ENCODE data around the gene KCTD13.

DNA sequence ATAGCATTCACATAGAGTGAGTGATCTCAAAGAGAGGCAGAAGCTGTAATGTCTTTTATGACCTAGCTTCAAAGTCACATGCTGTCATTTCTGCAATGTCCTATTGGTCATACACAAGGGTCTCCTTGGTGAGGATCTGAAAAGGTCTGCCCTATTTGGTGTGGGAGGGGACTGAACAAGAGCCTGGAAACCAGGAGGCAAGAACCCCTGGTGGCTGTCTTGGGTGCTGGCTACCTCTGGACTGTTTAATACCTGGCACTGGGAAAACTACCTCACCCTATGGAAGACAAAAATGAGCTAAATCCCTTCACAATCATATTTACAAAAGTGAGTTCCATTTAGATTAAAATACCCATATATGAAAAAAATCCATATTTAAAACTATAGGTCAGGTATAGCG is 9.0 kb downstream of the KCTD13 start:
- TF ChIP-seq EZH2 (optimal IDR thresholded peaks at IDR 0.05; ENCODE audit: low read depth, low read length): no peak
- TF ChIP-seq, protein P1, sequence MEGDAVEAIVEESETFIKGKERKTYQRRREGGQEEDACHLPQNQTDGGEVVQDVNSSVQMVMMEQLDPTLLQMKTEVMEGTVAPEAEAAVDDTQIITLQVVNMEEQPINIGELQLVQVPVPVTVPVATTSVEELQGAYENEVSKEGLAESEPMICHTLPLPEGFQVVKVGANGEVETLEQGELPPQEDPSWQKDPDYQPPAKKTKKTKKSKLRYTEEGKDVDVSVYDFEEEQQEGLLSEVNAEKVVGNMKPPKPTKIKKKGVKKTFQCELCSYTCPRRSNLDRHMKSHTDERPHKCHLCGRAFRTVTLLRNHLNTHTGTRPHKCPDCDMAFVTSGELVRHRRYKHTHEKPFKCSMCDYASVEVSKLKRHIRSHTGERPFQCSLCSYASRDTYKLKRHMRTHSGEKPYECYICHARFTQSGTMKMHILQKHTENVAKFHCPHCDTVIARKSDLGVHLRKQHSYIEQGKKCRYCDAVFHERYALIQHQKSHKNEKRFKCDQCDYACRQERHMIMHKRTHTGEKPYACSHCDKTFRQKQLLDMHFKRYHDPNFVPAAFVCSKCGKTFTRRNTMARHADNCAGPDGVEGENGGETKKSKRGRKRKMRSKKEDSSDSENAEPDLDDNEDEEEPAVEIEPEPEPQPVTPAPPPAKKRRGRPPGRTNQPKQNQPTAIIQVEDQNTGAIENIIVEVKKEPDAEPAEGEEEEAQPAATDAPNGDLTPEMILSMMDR (IDR thresholded peaks at IDR 0.05; ENCODE audit: low read length): no peak

Data from MM.1S (cell line).